Stimulated activated CD8-positive, alpha-beta memory T cell treated with anti-CD3 and anti-CD28 coated beads, Interleukin-4, amount 100 ng/mL, for 24 hours (primary cell): ENCODE data around the gene ARHGAP26.

Source experiments
- DNase-seq: peaks from one replicate; pipeline ENCODE4 v3.0.0-alpha.2; 2020; ENCODE audit warnings: low read depth

The ARHGAP26 gene

GRCh38 chr5:143206196-143207053 lies 436.2 kb downstream of the ARHGAP26 start:
- no peak for DNase-seq

GRCh38 chr5:143207058-143207457 lies 436.9 kb downstream of the ARHGAP26 start:
- DNase-seq = no peak

- no peak for DNase-seq
Measured at GRCh38 chr5:143207563-143208364, 437.6 kb downstream of the ARHGAP26 start.

GRCh38 chr5:143208365-143208641 lies 438.1 kb downstream of the ARHGAP26 start:
- no peak for DNase-seq

GRCh38 chr5:143208781-143209510 lies 438.8 kb downstream of the ARHGAP26 start:
- DNase-seq = no peak

GRCh38 chr5:143209881-143210395 lies 439.8 kb downstream of the ARHGAP26 start:
- no peak for DNase-seq

- no peak for DNase-seq
Measured at GRCh38 chr5:143210576-143210975, 440.4 kb downstream of the ARHGAP26 start.

GRCh38 chr5:143212261-143212660 lies 442.1 kb downstream of the ARHGAP26 start:
- no peak for DNase-seq

- DNase-seq = no peak
Measured at GRCh38 chr5:143213231-143213850, 443.2 kb downstream of the ARHGAP26 start.

- DNase-seq = no peak
Measured at GRCh38 chr5:143213851-143214363, 443.7 kb downstream of the ARHGAP26 start.

GRCh38 chr5:143214458-143214857 lies 444.3 kb downstream of the ARHGAP26 start:
- DNase-seq = no peak

GRCh38 chr5:143214890-143215289 lies 444.7 kb downstream of the ARHGAP26 start:
- no peak for DNase-seq

GRCh38 chr5:143215690-143216089 lies 445.5 kb downstream of the ARHGAP26 start:
- DNase-seq = no peak

GRCh38 chr5:143216211-143216610 lies 446.0 kb downstream of the ARHGAP26 start:
- DNase-seq = no peak

GRCh38 chr5:143217065-143217803 lies 447.1 kb downstream of the ARHGAP26 start:
- DNase-seq = no peak

- DNase-seq = no peak
Measured at GRCh38 chr5:143217804-143218160, 447.6 kb downstream of the ARHGAP26 start.

- DNase-seq = no peak
Measured at GRCh38 chr5:143218517-143219170, 448.5 kb downstream of the ARHGAP26 start.

GRCh38 chr5:143219696-143220095 lies 449.5 kb downstream of the ARHGAP26 start:
- DNase-seq = no peak

GRCh38 chr5:143220748-143221251 lies 450.6 kb downstream of the ARHGAP26 start:
- DNase-seq = no peak
